HG03066 (cell line): ENCODE measurements around the gene DUSP22.
"Not testable (repeated sequence)": the region's sequence is repeated elsewhere in the genome, so short reads cannot be mapped to it uniquely, and the experiment has no call there.

ENCODE experiments used
- ATAC-seq: cut with Tn5 transposase; IDR thresholded peaks from one replicate; pipeline ENCODE4 v1.9.1; 2021; ENCODE audit warnings: low read depth; ENCODE audit not compliant: unreplicated experiment

The DUSP22 gene

GRCh38 chr6:291697-292505 is at the start of gene DUSP22:
DUSP22 (plus strand) TSS chr6:292487; CDS start chr6:292540, 53 bp downstream.
- ATAC-seq = peak; percentile 36

GRCh38 chr6:246352-246751 is 45.9 kb upstream of the DUSP22 start:
- ATAC-seq = no peak

GRCh38 chr6:247351-247750 is 44.9 kb upstream of the DUSP22 start:
- no peak for ATAC-seq

- not testable (repeated sequence) for ATAC-seq
Measured at GRCh38 chr6:248046-248445, 44.2 kb upstream of the DUSP22 start.

GRCh38 chr6:250676-251075 is 41.6 kb upstream of the DUSP22 start:
- no peak for ATAC-seq

- no peak for ATAC-seq
Measured at GRCh38 chr6:251920-252319, 40.4 kb upstream of the DUSP22 start.

DNA sequence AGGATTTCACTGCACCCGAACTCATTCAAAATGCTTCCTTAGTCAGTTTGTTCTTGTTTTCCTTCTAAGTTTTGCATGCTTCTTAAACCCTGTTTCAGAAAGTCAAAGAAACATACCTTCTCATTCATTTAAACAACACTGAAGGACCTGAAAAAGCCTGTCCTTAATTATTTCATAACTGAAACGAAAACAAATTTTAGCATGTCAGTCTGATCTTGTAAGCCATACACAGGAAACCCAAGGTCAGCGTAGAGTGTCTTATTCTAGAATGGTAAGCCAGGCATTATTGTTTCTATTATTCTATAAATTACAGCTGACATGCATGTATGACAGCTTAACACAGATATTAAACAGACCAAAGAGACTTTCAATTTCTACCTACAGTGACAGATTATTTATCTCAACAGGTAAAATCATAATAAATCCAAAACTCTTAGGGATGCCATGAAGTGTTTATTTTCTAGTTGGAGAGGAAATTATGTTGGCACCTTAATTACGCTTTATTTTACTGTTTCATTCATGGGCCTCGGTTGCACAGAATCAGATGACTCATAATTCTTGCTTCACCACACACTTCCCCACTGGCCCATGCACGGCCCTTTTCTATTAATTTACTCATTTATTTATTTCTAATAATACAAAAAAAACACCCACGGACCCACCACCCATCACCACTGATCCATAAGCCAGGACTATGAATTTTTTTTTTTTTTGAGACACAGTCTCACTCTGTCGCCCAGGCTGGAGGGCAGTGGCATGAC is 39.3 kb upstream of the DUSP22 start:
- ATAC-seq = no peak

DNA sequence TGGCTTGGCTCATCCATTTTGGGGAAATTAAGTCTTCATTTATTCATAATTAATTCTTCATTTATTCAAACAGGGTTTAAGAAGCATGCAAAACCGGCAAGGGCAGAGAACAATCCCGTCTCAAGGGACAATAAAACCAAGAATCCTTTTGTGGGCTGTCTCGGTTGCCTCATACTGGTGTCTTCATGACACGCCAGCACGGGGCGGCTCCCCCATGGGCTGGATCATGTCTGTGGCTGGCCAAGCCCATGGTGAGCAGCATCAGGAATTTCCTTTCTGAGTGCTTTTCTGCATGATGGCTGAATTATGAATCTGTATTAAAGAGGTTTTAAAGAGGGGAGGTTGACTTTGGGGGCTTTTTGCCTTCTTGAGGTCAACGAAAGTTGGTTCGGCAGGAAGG is 38.3 kb upstream of the DUSP22 start:
- no peak for ATAC-seq

- no peak for ATAC-seq
Measured at GRCh38 chr6:255041-255750, 37.1 kb upstream of the DUSP22 start.

GRCh38 chr6:255751-256083 is 36.6 kb upstream of the DUSP22 start:
- no peak for ATAC-seq

- no peak for ATAC-seq
Measured at GRCh38 chr6:256169-256568, 36.1 kb upstream of the DUSP22 start.

GRCh38 chr6:257031-257725 is 35.1 kb upstream of the DUSP22 start:
- ATAC-seq = no peak

GRCh38 chr6:257774-258173 is 34.5 kb upstream of the DUSP22 start:
- ATAC-seq = no peak

DNA sequence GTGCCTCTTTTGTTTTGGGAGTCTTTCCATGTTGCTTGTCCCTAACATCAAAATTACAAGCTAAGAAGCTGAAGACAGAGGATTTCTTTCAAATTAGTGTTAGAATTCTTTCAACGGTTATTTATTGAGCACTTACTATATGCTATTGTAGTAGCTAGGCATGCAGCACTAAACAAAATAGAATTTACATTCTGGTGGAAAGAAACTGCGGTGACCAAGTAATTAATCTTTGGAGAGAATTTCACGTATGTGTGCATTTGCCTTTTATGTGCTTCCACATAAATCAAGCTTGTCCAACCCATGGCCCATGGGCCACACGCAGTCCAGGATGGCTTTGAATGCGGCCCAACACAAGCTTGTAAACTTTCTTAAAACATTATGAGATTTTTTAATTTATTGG is 33.0 kb upstream of the DUSP22 start:
- no peak for ATAC-seq

GRCh38 chr6:259901-260508 is 32.3 kb upstream of the DUSP22 start:
- ATAC-seq = peak; percentile 78

GRCh38 chr6:264626-265025 is 27.7 kb upstream of the DUSP22 start:
- ATAC-seq = no peak

GRCh38 chr6:268394-268935 is 23.8 kb upstream of the DUSP22 start:
- ATAC-seq = no peak

DNA sequence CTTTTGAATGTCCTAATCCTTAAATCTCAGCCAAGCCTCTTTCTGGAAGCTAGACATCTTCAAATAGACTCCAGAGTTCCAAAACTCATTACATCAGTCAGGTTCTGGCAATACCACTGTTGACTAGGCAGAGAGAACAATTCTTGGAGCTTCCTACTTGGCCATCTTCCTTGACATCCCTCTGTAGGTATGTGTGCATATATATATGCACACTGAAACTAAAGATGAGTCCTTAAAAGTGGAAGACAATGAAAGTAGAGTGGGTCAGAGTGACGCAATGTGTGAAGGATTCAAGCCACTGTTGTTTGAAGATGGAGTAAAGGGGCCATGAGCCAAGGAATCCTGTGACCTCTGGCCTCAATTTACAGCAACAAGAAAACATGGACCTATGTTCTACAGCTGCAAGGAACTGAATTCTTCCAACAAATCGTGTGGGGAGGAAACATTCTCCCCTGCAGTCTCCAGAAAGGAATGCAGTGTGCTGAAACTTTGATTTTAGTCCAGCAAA is 18.7 kb upstream of the DUSP22 start:
- ATAC-seq = no peak

- no peak for ATAC-seq
Measured at GRCh38 chr6:277746-278145, 14.5 kb upstream of the DUSP22 start.

- no peak for ATAC-seq
Measured at GRCh38 chr6:278494-278893, 13.8 kb upstream of the DUSP22 start.
